Smooth muscle cell (in vitro differentiated cells): Measurements from ENCODE around the gene SYNDIG1. TPM values are rescaled to one million over a fixed set of nuclear protein-coding genes. Genes with fewer than 3 reads are reported as not detected.

ENCODE experiments used
- DNase-seq: peaks from one replicate; lab custom pipeline; 2025; ENCODE audit not compliant: unreplicated experiment; lab: John Stamatoyannopoulos, UW
- H2AFZ ChIP-seq: fragments of 200-600 bp; sonication (generic); 2 replicates; pipeline ENCODE4 v1.6.0; 2016; ENCODE audit warnings: antibody characterized with exemption, low read depth, mild to moderate bottlenecking
- H3F3A ChIP-seq: fragments of 200-600 bp; sonication (generic); 2 replicates; pipeline ENCODE4 v1.6.0; 2017; ENCODE audit warnings: antibody characterized with exemption, low read depth
- H3K27ac ChIP-seq: fragments of 200-600 bp; sonication (generic); 2 replicates; pipeline ENCODE4 v1.5.1; 2016; ENCODE audit warnings: low read depth, mild to moderate bottlenecking
- H3K27me3 ChIP-seq: fragments of 200-600 bp; sonication (generic); 2 replicates; pipeline ENCODE4 v1.6.1; 2016; ENCODE audit warnings: low read depth, mild to moderate bottlenecking
- H3K36me3 ChIP-seq: fragments of 200-600 bp; sonication (generic); 2 replicates; pipeline ENCODE4 v1.5.1; 2016; ENCODE audit warnings: low read depth
- H3K4me1 ChIP-seq: fragments of 200-600 bp; sonication (generic); 2 replicates; pipeline ENCODE4 v1.5.1; 2016; ENCODE audit warnings: low read depth
- H3K4me2 ChIP-seq: fragments of 200-600 bp; sonication (generic); 2 replicates; pipeline ENCODE4 v1.6.0; 2016; ENCODE audit warnings: mild to moderate bottlenecking
- H3K4me3 ChIP-seq: fragments of 200-600 bp; sonication (generic); 2 replicates; pipeline ENCODE4 v1.5.1; 2016; ENCODE audit warnings: mild to moderate bottlenecking
- H3K79me2 ChIP-seq: fragments of 200-600 bp; sonication (generic); 2 replicates; pipeline ENCODE4 v1.6.0; 2016; ENCODE audit warnings: low read depth, mild to moderate bottlenecking
- H3K9ac ChIP-seq: fragments of 200-600 bp; sonication (generic); 2 replicates; pipeline ENCODE4 v1.6.0; 2016; ENCODE audit warnings: low read depth
- H3K9me3 ChIP-seq: fragments of 200-600 bp; sonication (generic); replicated peaks from 2 replicates; pipeline ENCODE4 v1.5.1; 2016; ENCODE audit warnings: low read depth
- H4K20me1 ChIP-seq: fragments of 200-600 bp; sonication (generic); 2 replicates; pipeline ENCODE4 v1.6.0; 2016; ENCODE audit warnings: low read depth
- CTCF ChIP-seq: fragments of 200-600 bp; sonication (generic); IDR thresholded peaks from 2 replicates; pipeline ENCODE4 v1.5.1; 2017; ENCODE audit warnings: borderline replicate concordance, mild to moderate bottlenecking, antibody characterized with exemption; ENCODE audit not compliant: insufficient read depth, poor library complexity, severe bottlenecking
- WGBS: methylation state at CpG from one replicate; pipeline ENCODE4 v1.1.7; 2016; ENCODE audit warnings: low lambda C conversion rate; 5-methylcytosine and 5-hydroxymethylcytosine counted together
- polyA plus RNA-seq: library from polyadenylated mRNA; unstranded; fragments of >200 nt; fragmentation: Nextera tagmentation; extraction: Ambion mirVana; gene quantifications from 2 replicates; pipeline ENCODE4 v1.2.1, GENCODE V29; 2016
- total RNA-seq: library from RNA; depleted of rRNA; stranded (reverse); fragments of >200 nt; gene quantifications from 2 replicates; pipeline ENCODE4 v1.2.3, GENCODE V29; 2014

SYNDIG1 gene
- total and polyA plus RNA-seq, 2 experiments from 2014 or later, result 1.8 to 2.2 TPM

DNA sequence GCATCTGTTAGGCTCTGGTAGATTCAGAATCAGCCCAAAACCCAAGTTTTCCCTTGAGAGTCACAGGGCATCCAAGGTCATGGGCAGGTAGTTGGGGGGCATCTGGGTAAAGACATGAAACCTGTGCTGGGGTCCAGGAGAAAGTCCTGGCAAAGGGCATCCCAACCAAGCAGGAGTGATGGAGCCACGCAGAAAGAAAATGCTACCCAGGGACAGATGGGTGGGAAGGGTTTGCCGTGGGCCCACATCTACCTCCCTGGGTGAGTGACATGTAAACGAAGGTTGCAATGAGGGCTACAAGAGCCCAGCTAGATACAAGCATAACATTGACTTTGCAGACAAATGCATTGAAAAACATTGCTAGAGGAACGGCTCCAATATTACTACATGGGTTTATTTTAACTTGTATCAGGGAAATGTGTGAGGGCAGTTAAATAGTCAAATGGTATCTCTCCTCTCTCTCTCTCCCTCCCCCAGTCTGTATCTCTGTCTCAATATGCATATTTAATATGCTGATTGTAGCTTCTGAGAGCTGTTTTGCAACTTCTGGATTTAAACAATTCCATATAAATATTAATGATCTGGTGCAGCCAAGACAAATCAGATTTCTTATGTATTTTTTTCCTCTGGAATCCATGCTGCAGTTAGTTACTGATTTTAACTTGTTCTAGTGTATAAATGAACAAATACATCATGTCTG, 135.7 kb downstream of the SYNDIG1 start:
- no peaks in the 10 kb centered on the region for H3K36me3 ChIP-seq
- H3K79me2 ChIP-seq, result no peaks in the 10 kb centered on the region
- no peaks in the 10 kb centered on the region for H4K20me1 ChIP-seq
- 91% methylated on average over 4 of the region's 4 CpGs for WGBS
- no peak for TF ChIP-seq CTCF
- no peaks in the 10 kb centered on the region for H3F3A ChIP-seq
- H3K4me3 ChIP-seq, result no peak overlapping the region
- no peak for DNase-seq
- no peak overlapping the region for H3K4me2 ChIP-seq
- H3K9ac ChIP-seq, result no peak overlapping the region
- H3K4me1 ChIP-seq, result peaks cover under 1% of the 10 kb centered on the region
- no peak overlapping the region for H2AFZ ChIP-seq
- peaks cover 7% of the 10 kb centered on the region for H3K9me3 ChIP-seq
- H3K27me3 ChIP-seq, result no peaks in the 10 kb centered on the region
- no peak overlapping the region for H3K27ac ChIP-seq

DNA sequence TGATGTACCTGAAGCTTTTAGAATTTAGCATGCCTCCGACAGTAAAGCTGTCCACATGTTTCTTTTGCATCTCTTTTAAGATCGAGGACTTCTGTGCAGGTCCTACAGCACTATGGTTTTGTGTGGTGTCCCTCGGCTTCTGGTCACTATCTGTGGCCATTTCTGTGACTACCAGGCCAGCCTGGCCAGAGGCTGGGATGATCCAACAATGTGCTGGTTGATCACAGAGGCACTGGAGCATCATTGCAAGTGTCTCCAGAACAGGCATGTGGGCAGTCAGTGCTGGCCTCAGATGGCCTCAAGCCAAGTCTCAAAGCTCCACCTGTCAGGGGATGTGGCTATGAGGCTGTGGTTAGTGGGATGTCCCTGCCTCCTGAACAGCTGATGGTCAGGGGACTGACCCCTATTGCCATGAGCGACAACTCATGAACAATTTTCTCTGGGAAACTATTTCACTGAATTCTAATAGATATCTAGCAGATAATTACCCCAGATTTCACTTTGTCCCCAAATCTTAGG, 136.6 kb downstream of the SYNDIG1 start:
- Histone ChIP-seq H3K79me2 (no peaks in the 10 kb centered on the region), H3K36me3 (no peaks in the 10 kb centered on the region), H3K9me3 (peaks cover 3% of the 10 kb centered on the region), H3F3A (no peaks in the 10 kb centered on the region), H2AFZ (no peak overlapping the region), H3K9ac (no peak overlapping the region), H4K20me1 (no peaks in the 10 kb centered on the region), H3K27me3 (no peaks in the 10 kb centered on the region), H3K4me3 (no peak overlapping the region), H3K4me2 (no peak overlapping the region), H3K4me1 (peaks cover 6% of the 10 kb centered on the region), H3K27ac (no peak overlapping the region)
- no peak for DNase-seq
- WGBS, result 90% methylated on average over 4 of the region's 4 CpGs
- no peak for TF ChIP-seq CTCF

GRCh38 chr20:24607402-24607801, 138.0 kb downstream of the SYNDIG1 start:
- Histone ChIP-seq H3K27me3 (no peaks in the 10 kb centered on the region), H3K9me3 (no peaks in the 10 kb centered on the region), H3K4me2 (no peak overlapping the region), H3K4me3 (no peak overlapping the region), H2AFZ (no peak overlapping the region), H4K20me1 (no peaks in the 10 kb centered on the region), H3K4me1 (peaks cover 6% of the 10 kb centered on the region), H3K79me2 (no peaks in the 10 kb centered on the region), H3K36me3 (no peaks in the 10 kb centered on the region), H3K27ac (no peak overlapping the region), H3K9ac (no peak overlapping the region), H3F3A (no peaks in the 10 kb centered on the region)
- WGBS, result 92% methylated on average over 12 of the region's 12 CpGs
- no peak for TF ChIP-seq CTCF
- DNase-seq, result no peak
